Measurements from ENCODE around the gene BEND7.

- no peak for TF ChIP-seq POLR2A (IDR thresholded peaks at IDR 0.05; ENCODE audit: low read length)
- no peak for TF ChIP-seq GATA1 (IDR thresholded peaks at IDR 0.05; ENCODE audit: low read depth, low read length)
Measured at GRCh38 chr10:13511409-13511808, 17.4 kb downstream of the BEND7 start.

All from erythroblast (primary cell).